ENCODE measurements around the gene MCL1.
"Not testable (repeated sequence)": the region's sequence is repeated elsewhere in the genome, so short reads cannot be mapped to it uniquely, and the experiment has no call there.

DNA sequence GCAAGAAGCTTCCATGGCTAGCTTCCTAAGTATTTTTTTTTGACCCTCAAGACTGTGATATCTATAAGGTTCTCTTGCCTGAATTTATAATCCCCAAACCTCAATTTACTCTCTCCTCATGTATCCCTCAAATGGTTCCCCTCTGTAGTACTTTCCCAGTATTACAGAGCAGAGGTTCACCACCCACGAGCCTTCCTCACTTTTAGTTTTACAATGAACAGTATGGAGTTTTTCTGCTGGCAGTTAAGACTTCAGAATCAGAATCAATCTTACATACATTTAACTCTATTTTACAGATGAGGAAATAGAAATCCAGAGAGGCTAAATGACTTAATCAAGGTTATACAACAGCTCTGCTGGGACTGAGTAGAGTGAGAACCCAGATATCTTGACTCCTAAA, 45.1 kb upstream of the MCL1 start:
- TF ChIP-seq CTCF, EP300, POLR2A (IDR thresholded peaks at IDR 0.05): not testable (repeated sequence)
